IMR-90 (cell line): Measurements from ENCODE around the gene TTC9C. TPM values are rescaled to one million over a fixed set of nuclear protein-coding genes. Genes with fewer than 3 reads are reported as not detected.

Experiments used
- ATAC-seq: fragments of 200-7000 bp; cut with Tn5 transposase; 2 replicates; pipeline ENCODE4 v1.9.1; 2020; ENCODE audit warnings: low read depth, mild to moderate bottlenecking, moderate library complexity
- BruUV-seq: library from RNA; stranded (reverse); fragments of 400-500 nt; replicated peaks from 2 replicates; lab custom pipeline; 2021; lab: Mats Ljungman, UMichigan
- CTCF ChIA-PET: fragments of 300-600 bp; formaldehyde crosslinking; extraction: SDS; loops from one replicate; lab custom pipeline; 2021; ENCODE audit warnings: antibody characterized with exemption; lab: Yijun Ruan, JAX
- POLR2A ChIA-PET: fragments of 300-600 bp; sonication (Branson Sonifier 250); formaldehyde crosslinking; loops from one replicate; lab custom pipeline; 2022; ENCODE audit warnings: antibody characterized with exemption; ENCODE audit not compliant: unreplicated experiment; lab: Charles Lee
- DNase-seq: peaks from one replicate; pipeline ENCODE4 v3.0.0; 2013
- H2AFZ ChIP-seq: replicated peaks from 2 replicates; pipeline ENCODE3; 2013; ENCODE audit warnings: low read length, mild to moderate bottlenecking; ENCODE audit not compliant: poor library complexity
- H2AK5ac ChIP-seq: 2 replicates; pipeline ENCODE4 v1.6.1; 2013; ENCODE audit warnings: low read depth, low read length, inconsistent platforms
- H2AK9ac ChIP-seq: replicated peaks from 2 replicates; pipeline ENCODE3; 2013; ENCODE audit warnings: mild to moderate bottlenecking, low read depth, low read length, moderate library complexity; ENCODE audit not compliant: poor library complexity
- H2BK120ac ChIP-seq: 2 replicates; pipeline ENCODE4 v1.6.1; 2013; ENCODE audit warnings: low read depth, low read length, inconsistent platforms
- H2BK15ac ChIP-seq: 3 replicates; pipeline ENCODE4 v1.6.1; 2013; ENCODE audit warnings: low read depth, low read length, inconsistent platforms
- H2BK20ac ChIP-seq: 2 replicates; pipeline ENCODE4 v1.6.1; 2013; ENCODE audit warnings: low read depth, mild to moderate bottlenecking, inconsistent platforms, low read length, moderate library complexity
- H2BK5ac ChIP-seq: 2 replicates; pipeline ENCODE4 v1.6.1; 2013; ENCODE audit warnings: mild to moderate bottlenecking, low read depth, low read length, inconsistent platforms; ENCODE audit not compliant: poor library complexity, severe bottlenecking
- H3K14ac ChIP-seq: replicated peaks from 2 replicates; pipeline ENCODE4 v1.6.1; 2013; ENCODE audit warnings: low read depth, low read length, inconsistent platforms
- H3K18ac ChIP-seq: 2 replicates; pipeline ENCODE4 v1.6.1; 2013; ENCODE audit warnings: low read depth, low read length, control low read depth
- H3K23ac ChIP-seq: 2 replicates; pipeline ENCODE4 v1.6.1; 2013; ENCODE audit warnings: low read depth, low read length, inconsistent platforms
- H3K27ac ChIP-seq: 2 replicates; pipeline ENCODE4 v1.5.1; 2013; ENCODE audit warnings: mild to moderate bottlenecking, control low read depth, low read length; ENCODE audit not compliant: insufficient read depth
- H3K27me3 ChIP-seq: 2 replicates; pipeline ENCODE4 v1.6.1; 2013; ENCODE audit warnings: low read length; ENCODE audit not compliant: control insufficient read depth, insufficient read depth
- H3K36me3 ChIP-seq: 2 replicates; pipeline ENCODE4 v1.6.1; 2013; ENCODE audit warnings: low read length, mixed read lengths; ENCODE audit not compliant: control insufficient read depth, insufficient read depth
- H3K4ac ChIP-seq: 2 replicates; pipeline ENCODE4 v1.6.1; 2013; ENCODE audit warnings: low read depth, low read length, inconsistent platforms
- H3K4me1 ChIP-seq: 2 replicates; pipeline ENCODE4 v1.6.1; 2013; ENCODE audit warnings: low read length, mixed read lengths; ENCODE audit not compliant: control insufficient read depth, insufficient read depth
- H3K4me2 ChIP-seq: 2 replicates; pipeline ENCODE4 v1.6.1; 2013; ENCODE audit warnings: low read depth, mild to moderate bottlenecking, control low read depth, low read length, moderate library complexity
- H3K4me3 ChIP-seq: 2 replicates; pipeline ENCODE4 v1.5.1; 2013; ENCODE audit warnings: low read depth, mild to moderate bottlenecking, control low read depth, low read length, moderate library complexity; ENCODE audit not compliant: insufficient read depth
- H3K56ac ChIP-seq: 2 replicates; pipeline ENCODE4 v1.6.1; 2013; ENCODE audit warnings: low read length, inconsistent platforms; ENCODE audit not compliant: insufficient read depth; ENCODE audit errors: extremely low read depth
- H3K79me1 ChIP-seq, 2 experiments: 2 replicates each; pipeline ENCODE4 v1.6.1; 2013; ENCODE audit warnings: low read length in 2 of 2, inconsistent platforms in 1 of 2, low read depth in 1 of 2
- H3K9ac ChIP-seq: 2 replicates; pipeline ENCODE4 v1.6.1; 2013; ENCODE audit warnings: low read depth, low read length, control low read depth
- H3K9me1 ChIP-seq: 2 replicates; pipeline ENCODE4 v1.6.1; 2013; ENCODE audit warnings: low read length, inconsistent platforms; ENCODE audit not compliant: insufficient read depth
- H3K9me3 ChIP-seq: 2 replicates; pipeline ENCODE4 v1.6.1; 2013; ENCODE audit warnings: low read length; ENCODE audit not compliant: control insufficient read depth, insufficient read depth
- H4K20me1 ChIP-seq: 2 replicates; pipeline ENCODE4 v1.6.1; 2013; ENCODE audit warnings: low read length, inconsistent platforms; ENCODE audit not compliant: insufficient read depth
- H4K5ac ChIP-seq: 2 replicates; pipeline ENCODE4 v1.6.1; 2013; ENCODE audit warnings: mild to moderate bottlenecking, low read depth, low read length, control low read depth
- H4K8ac ChIP-seq, 2 experiments: 2 replicates each; pipeline ENCODE4 v1.6.1; 2013; ENCODE audit warnings: low read depth in 2 of 2, low read length in 2 of 2, control low read depth in 1 of 2, inconsistent platforms in 1 of 2
- H4K91ac ChIP-seq: 2 replicates; pipeline ENCODE4 v1.6.1; 2013; ENCODE audit warnings: low read depth, low read length, inconsistent platforms; ENCODE audit not compliant: insufficient read depth
- BHLHE40 ChIP-seq: fragments of 150-350 bp; IDR thresholded peaks from 2 replicates; pipeline ENCODE4 v1.6.1; 2016; ENCODE audit warnings: mild to moderate bottlenecking, low read depth, low read length
- CEBPB ChIP-seq: IDR thresholded peaks from 2 replicates; pipeline ENCODE4 v1.6.1; 2012; ENCODE audit warnings: low read depth, low read length, improper control_type of control experiment
- CHD1 ChIP-seq: IDR thresholded peaks from 2 replicates; pipeline ENCODE4 v1.6.1; 2012; ENCODE audit warnings: low read depth, low read length, improper control_type of control experiment
- CTCF ChIP-seq: conservative IDR thresholded peaks from 2 replicates; pipeline ENCODE4 v1.5.1; 2012; ENCODE audit warnings: mild to moderate bottlenecking, low read depth, low read length, improper control_type of control experiment
- ELK1 ChIP-seq: fragments of 150-350 bp; IDR thresholded peaks from 2 replicates; pipeline ENCODE4 v1.6.1; 2016; ENCODE audit warnings: low read depth, mild to moderate bottlenecking, low read length, moderate library complexity, borderline replicate concordance
- FOS ChIP-seq: fragments of 150-350 bp; IDR thresholded peaks from 2 replicates; pipeline ENCODE4 v1.6.1; 2016; ENCODE audit warnings: low read depth, low read length
- MAFK ChIP-seq: IDR thresholded peaks from 2 replicates; pipeline ENCODE4 v1.6.1; 2012; ENCODE audit warnings: low read depth, low read length, improper control_type of control experiment
- MAZ ChIP-seq: IDR thresholded peaks from 2 replicates; pipeline ENCODE4 v1.6.1; 2012; ENCODE audit warnings: low read depth, mild to moderate bottlenecking, low read length, improper control_type of control experiment, moderate library complexity, borderline replicate concordance
- MXI1 ChIP-seq: IDR thresholded peaks from 2 replicates; pipeline ENCODE4 v1.6.1; 2012; ENCODE audit warnings: low read depth, mild to moderate bottlenecking, low read length, moderate library complexity, borderline replicate concordance
- NFE2L2 ChIP-seq: fragments of 150-350 bp; IDR thresholded peaks from 2 replicates; pipeline ENCODE4 v1.6.1; 2016; ENCODE audit warnings: low read depth, mild to moderate bottlenecking, low read length
- POLR2A ChIP-seq: IDR thresholded peaks from 2 replicates; pipeline ENCODE4 v1.6.1; 2012; ENCODE audit warnings: mild to moderate bottlenecking, low read depth, low read length
- RAD21 ChIP-seq: IDR thresholded peaks from 2 replicates; pipeline ENCODE4 v1.6.1; 2012; ENCODE audit warnings: low read length, improper control_type of control experiment
- RCOR1 ChIP-seq: IDR thresholded peaks from 2 replicates; pipeline ENCODE4 v1.6.1; 2012; ENCODE audit warnings: mild to moderate bottlenecking, low read length, improper control_type of control experiment; ENCODE audit not compliant: insufficient replicate concordance
- RFX5 ChIP-seq: IDR thresholded peaks from 2 replicates; pipeline ENCODE4 v1.8.0; 2012; ENCODE audit warnings: low read depth, mild to moderate bottlenecking, low read length, moderate library complexity
- SMC3 ChIP-seq: fragments of 150-350 bp; IDR thresholded peaks from 2 replicates; pipeline ENCODE4 v1.6.1; 2016; ENCODE audit warnings: low read depth, mild to moderate bottlenecking, antibody characterized with exemption, low read length, moderate library complexity
- USF2 ChIP-seq: fragments of 150-350 bp; IDR thresholded peaks from 2 replicates; pipeline ENCODE4 v1.6.1; 2017; ENCODE audit warnings: mild to moderate bottlenecking, antibody characterized with exemption, low read length, low read depth
- WGBS, 2 experiments: methylation state at CpG; one replicate each; pipeline versions ENCODE4 v1.1.5 to v1.1.7; 2013; ENCODE audit warnings: missing lambda C conversion rate in 2 of 2; ENCODE audit not compliant: insufficient read length in 1 of 2; ENCODE audit errors: extremely low coverage in 2 of 2; 5-methylcytosine and 5-hydroxymethylcytosine counted together
- dilution Hi-C: fragments of 300-500 bp; cut with HindIII; formaldehyde crosslinking; loops from one replicate; pipeline ENCODE4 v1.14.3; 2018; ENCODE audit warnings: low sequenced_read_pairs; ENCODE audit not compliant: unreplicated experiment
- in situ Hi-C: fragments of 300-500 bp; cut with MboI; formaldehyde crosslinking; loops from 3 replicates; pipeline ENCODE4 v1.14.3; 2019; ENCODE audit warnings: low sequenced_read_pairs, inconsistent platforms, mixed read lengths
- intact Hi-C: fragments of 100-400 bp; cut with micrococcal nuclease; formaldehyde crosslinking; loops from 2 replicates; pipeline ENCODE4 v1.10.0; 2022
- polyA plus RNA-seq, 3 experiments: library from polyadenylated mRNA; depleted of rRNA; stranded (reverse); fragments of >200 nt; gene quantifications; 2 replicates each; pipeline ENCODE4 v1.2.3, GENCODE V29; 2012; ENCODE audit warnings: low replicate concordance in 1 of 3
- total RNA-seq: library from RNA; depleted of rRNA; stranded (reverse); fragments of >200 nt; gene quantifications from 2 replicates; pipeline ENCODE4 v1.2.3, GENCODE V29; 2012

The TTC9C gene
- total and polyA plus RNA-seq, 2 of the 4 experiments (the other 2 are of a cell fraction): 32.9 to 37.1 TPM

- Histone ChIP-seq H2AK5ac (no peak overlapping the region), H4K91ac (no peak overlapping the region)
- POLR2A ChIA-PET: no interaction called here
Measured at GRCh38 chr11:62712861-62713260, 15.4 kb upstream of the TTC9C start.

More at GRCh38 chr11:62712861-62713260, 15.4 kb upstream of the TTC9C start:
- Histone ChIP-seq H2BK120ac (no peak overlapping the region), H2BK5ac (no peak overlapping the region), H3K4me3 (no peak overlapping the region), H3K4me2 (no peak overlapping the region), H4K8ac (no peak overlapping the region), H3K27ac (no peak overlapping the region; the same call in 1 of the 2 replicates), H2BK15ac (no peak overlapping the region), H3K56ac (no peak overlapping the region), H3K9ac (no peak overlapping the region), H2AFZ (no peak overlapping the region), H2BK20ac (no peak overlapping the region), H3K4me1 (peaks cover 12% of the 10 kb centered on the region), H4K20me1 (no peaks in the 10 kb centered on the region), H3K27me3 (no peaks in the 10 kb centered on the region), H3K9me1 (peaks cover 10% of the 10 kb centered on the region), H3K9me3 (no peaks in the 10 kb centered on the region), H3K4ac (no peak overlapping the region), H3K36me3 (peaks cover 51% of the 10 kb centered on the region), H3K79me1 (peaks cover 27 to 64% of the 10 kb centered on the region in 2 experiments), H3K14ac (no peak overlapping the region), H2AK9ac (no peak overlapping the region), H4K5ac (no peak overlapping the region), H3K18ac (no peak overlapping the region), H3K23ac (no peak overlapping the region)
- ATAC-seq (no peak), DNase-seq (no peak)
- dilution Hi-C loops: no loop called here
- BruUV-seq: TSS peak; percentile 70
- no peak for TF ChIP-seq MXI1
- TF ChIP-seq USF2: no peak
- TF ChIP-seq ELK1: no peak
- TF ChIP-seq CTCF: no peak
- no peak for TF ChIP-seq NFE2L2
- TF ChIP-seq MAZ: no peak
- TF ChIP-seq MAFK: no peak
- TF ChIP-seq CHD1: no peak
- TF ChIP-seq FOS: no peak
- TF ChIP-seq BHLHE40: no peak
- TF ChIP-seq POLR2A: no peak
- no peak for TF ChIP-seq SMC3
- no peak for TF ChIP-seq CEBPB
- TF ChIP-seq RAD21: no peak
- TF ChIP-seq RFX5: no peak
- no peak for TF ChIP-seq RCOR1
- intact Hi-C loops: no loop called here
- CTCF ChIA-PET: no interaction called here
- in situ Hi-C loops: no loop called here
- no CpG with 5 or more reads among the region's 3 CpGs for WGBS, 2 experiments
